ENCODE data around the gene SERPINA5. TPM values are rescaled to one million over a fixed set of nuclear protein-coding genes. Genes with fewer than 3 reads are reported as not detected.

The SERPINA5 gene
- total RNA-seq, 1 experiment from 2014 or later: not detected

GRCh38 chr14:94547726-94548125, 33.5 kb upstream of the SERPINA5 start:
- Histone ChIP-seq H3K27me3 (ENCODE audit: low read length) (no peaks in the 10 kb centered on the region), H3K9me2 (replicated peaks; ENCODE audit: insufficient read depth, low read length) (no peaks in the 10 kb centered on the region), H3K27ac (ENCODE audit: low read length) (no peak overlapping the region), H3K9ac (ENCODE audit: low read length) (no peak overlapping the region), H3K9me3 (ENCODE audit: low read length) (no peaks in the 10 kb centered on the region), H3K4me2 (ENCODE audit: low read depth, low read length, poor library complexity, severe bottlenecking) (no peak overlapping the region), H4K20me1 (ENCODE audit: insufficient read depth, low read depth, low read length) (no peaks in the 10 kb centered on the region), H3K4me1 (ENCODE audit: low read length) (no peaks in the 10 kb centered on the region), H2AFZ (ENCODE audit: low read length) (no peak overlapping the region), H3K79me2 (ENCODE audit: low read length) (no peaks in the 10 kb centered on the region), H3K4me3 (ENCODE audit: low read length) (no peak overlapping the region), H3K36me3 (ENCODE audit: insufficient read depth, low read length) (no peaks in the 10 kb centered on the region)
- no peak for DNase-seq

- Histone ChIP-seq H3K79me2 (ENCODE audit: low read length) (no peaks in the 10 kb centered on the region), H3K36me3 (ENCODE audit: insufficient read depth, low read length) (no peaks in the 10 kb centered on the region), H3K4me3 (ENCODE audit: low read length) (no peak overlapping the region), H4K20me1 (ENCODE audit: insufficient read depth, low read depth, low read length) (no peaks in the 10 kb centered on the region), H3K27ac (ENCODE audit: low read length) (no peak overlapping the region), H2AFZ (ENCODE audit: low read length) (no peak overlapping the region), H3K9me3 (ENCODE audit: low read length) (no peaks in the 10 kb centered on the region), H3K4me2 (ENCODE audit: low read depth, low read length, poor library complexity, severe bottlenecking) (no peak overlapping the region), H3K4me1 (ENCODE audit: low read length) (no peaks in the 10 kb centered on the region), H3K9ac (ENCODE audit: low read length) (no peak overlapping the region), H3K9me2 (replicated peaks; ENCODE audit: insufficient read depth, low read length) (no peaks in the 10 kb centered on the region), H3K27me3 (ENCODE audit: low read length) (no peaks in the 10 kb centered on the region)
- DNase-seq: no peak
Measured at GRCh38 chr14:94548131-94548998, 32.9 kb upstream of the SERPINA5 start.

- no peaks in the 10 kb centered on the region for H3K79me2 ChIP-seq (ENCODE audit: low read length)
- H3K9me2 ChIP-seq (replicated peaks; ENCODE audit: insufficient read depth, low read length): no peaks in the 10 kb centered on the region
- H2AFZ ChIP-seq (ENCODE audit: low read length): no peak overlapping the region
- DNase-seq: peak; percentile 92
- H3K27me3 ChIP-seq (ENCODE audit: low read length): no peaks in the 10 kb centered on the region
- no peak overlapping the region for H3K4me3 ChIP-seq (ENCODE audit: low read length)
- no peak overlapping the region for H3K4me2 ChIP-seq (ENCODE audit: low read depth, low read length, poor library complexity, severe bottlenecking)
- H3K9ac ChIP-seq (ENCODE audit: low read length): no peak overlapping the region
- no peak overlapping the region for H3K27ac ChIP-seq (ENCODE audit: low read length)
- H3K9me3 ChIP-seq (ENCODE audit: low read length): no peaks in the 10 kb centered on the region
- no peaks in the 10 kb centered on the region for H4K20me1 ChIP-seq (ENCODE audit: insufficient read depth, low read depth, low read length)
- H3K36me3 ChIP-seq (ENCODE audit: insufficient read depth, low read length): no peaks in the 10 kb centered on the region
- no peaks in the 10 kb centered on the region for H3K4me1 ChIP-seq (ENCODE audit: low read length)
Measured at GRCh38 chr14:94548999-94549985, 31.9 kb upstream of the SERPINA5 start.

GRCh38 chr14:94550041-94550440, 31.2 kb upstream of the SERPINA5 start:
- Histone ChIP-seq H2AFZ (ENCODE audit: low read length) (no peak overlapping the region), H3K36me3 (ENCODE audit: insufficient read depth, low read length) (no peaks in the 10 kb centered on the region), H3K9ac (ENCODE audit: low read length) (no peak overlapping the region), H3K4me1 (ENCODE audit: low read length) (no peaks in the 10 kb centered on the region), H3K4me2 (ENCODE audit: low read depth, low read length, poor library complexity, severe bottlenecking) (no peak overlapping the region), H3K9me2 (replicated peaks; ENCODE audit: insufficient read depth, low read length) (no peaks in the 10 kb centered on the region), H3K27me3 (ENCODE audit: low read length) (no peaks in the 10 kb centered on the region), H3K4me3 (ENCODE audit: low read length) (no peak overlapping the region), H3K9me3 (ENCODE audit: low read length) (no peaks in the 10 kb centered on the region), H4K20me1 (ENCODE audit: insufficient read depth, low read depth, low read length) (no peaks in the 10 kb centered on the region), H3K27ac (ENCODE audit: low read length) (no peak overlapping the region), H3K79me2 (ENCODE audit: low read length) (no peaks in the 10 kb centered on the region)
- DNase-seq: no peak

- Histone ChIP-seq H3K9ac (ENCODE audit: low read length) (no peak overlapping the region), H3K79me2 (ENCODE audit: low read length) (no peaks in the 10 kb centered on the region), H3K27me3 (ENCODE audit: low read length) (no peaks in the 10 kb centered on the region), H3K9me3 (ENCODE audit: low read length) (no peaks in the 10 kb centered on the region), H3K9me2 (replicated peaks; ENCODE audit: insufficient read depth, low read length) (no peaks in the 10 kb centered on the region), H3K27ac (ENCODE audit: low read length) (no peak overlapping the region), H3K4me3 (ENCODE audit: low read length) (no peak overlapping the region), H2AFZ (ENCODE audit: low read length) (no peak overlapping the region), H3K4me2 (ENCODE audit: low read depth, low read length, poor library complexity, severe bottlenecking) (no peak overlapping the region), H3K36me3 (ENCODE audit: insufficient read depth, low read length) (no peaks in the 10 kb centered on the region), H4K20me1 (ENCODE audit: insufficient read depth, low read depth, low read length) (no peaks in the 10 kb centered on the region), H3K4me1 (ENCODE audit: low read length) (no peaks in the 10 kb centered on the region)
- DNase-seq: no peak
Measured at GRCh38 chr14:94555991-94556390, 25.2 kb upstream of the SERPINA5 start.

GRCh38 chr14:94557327-94557726, 23.9 kb upstream of the SERPINA5 start:
- H3K9ac ChIP-seq (ENCODE audit: low read length): no peak overlapping the region
- H3K9me2 ChIP-seq (replicated peaks; ENCODE audit: insufficient read depth, low read length): no peaks in the 10 kb centered on the region
- H3K27me3 ChIP-seq (ENCODE audit: low read length): no peaks in the 10 kb centered on the region
- H3K9me3 ChIP-seq (ENCODE audit: low read length): no peaks in the 10 kb centered on the region
- no peak for DNase-seq
- no peak overlapping the region for H3K4me2 ChIP-seq (ENCODE audit: low read depth, low read length, poor library complexity, severe bottlenecking)
- H4K20me1 ChIP-seq (ENCODE audit: insufficient read depth, low read depth, low read length): no peaks in the 10 kb centered on the region
- no peaks in the 10 kb centered on the region for H3K79me2 ChIP-seq (ENCODE audit: low read length)
- H3K36me3 ChIP-seq (ENCODE audit: insufficient read depth, low read length): no peaks in the 10 kb centered on the region
- H3K4me3 ChIP-seq (ENCODE audit: low read length): no peak overlapping the region
- H3K27ac ChIP-seq (ENCODE audit: low read length): no peak overlapping the region
- H3K4me1 ChIP-seq (ENCODE audit: low read length): no peaks in the 10 kb centered on the region
- no peak overlapping the region for H2AFZ ChIP-seq (ENCODE audit: low read length)

- Histone ChIP-seq H3K4me1 (ENCODE audit: low read length) (no peaks in the 10 kb centered on the region), H3K36me3 (ENCODE audit: insufficient read depth, low read length) (no peaks in the 10 kb centered on the region), H4K20me1 (ENCODE audit: insufficient read depth, low read depth, low read length) (no peaks in the 10 kb centered on the region), H3K9me3 (ENCODE audit: low read length) (no peaks in the 10 kb centered on the region), H3K27me3 (ENCODE audit: low read length) (no peaks in the 10 kb centered on the region), H3K4me2 (ENCODE audit: low read depth, low read length, poor library complexity, severe bottlenecking) (no peak overlapping the region), H3K79me2 (ENCODE audit: low read length) (no peaks in the 10 kb centered on the region), H3K27ac (ENCODE audit: low read length) (no peak overlapping the region), H3K9ac (ENCODE audit: low read length) (no peak overlapping the region), H3K9me2 (replicated peaks; ENCODE audit: insufficient read depth, low read length) (no peaks in the 10 kb centered on the region), H2AFZ (ENCODE audit: low read length) (no peak overlapping the region), H3K4me3 (ENCODE audit: low read length) (no peak overlapping the region)
- no peak for DNase-seq
Measured at GRCh38 chr14:94558842-94559241, 22.4 kb upstream of the SERPINA5 start.

- Histone ChIP-seq H2AFZ (ENCODE audit: low read length) (no peak overlapping the region), H3K4me2 (ENCODE audit: low read depth, low read length, poor library complexity, severe bottlenecking) (no peak overlapping the region), H3K27me3 (ENCODE audit: low read length) (no peaks in the 10 kb centered on the region), H3K9me2 (replicated peaks; ENCODE audit: insufficient read depth, low read length) (no peaks in the 10 kb centered on the region), H3K4me3 (ENCODE audit: low read length) (no peak overlapping the region), H3K9me3 (ENCODE audit: low read length) (no peaks in the 10 kb centered on the region), H3K9ac (ENCODE audit: low read length) (no peak overlapping the region), H3K27ac (ENCODE audit: low read length) (no peak overlapping the region), H3K4me1 (ENCODE audit: low read length) (no peaks in the 10 kb centered on the region), H3K79me2 (ENCODE audit: low read length) (no peaks in the 10 kb centered on the region), H3K36me3 (ENCODE audit: insufficient read depth, low read length) (no peaks in the 10 kb centered on the region), H4K20me1 (ENCODE audit: insufficient read depth, low read depth, low read length) (no peaks in the 10 kb centered on the region)
- DNase-seq: no peak
Measured at GRCh38 chr14:94559638-94560290, 21.5 kb upstream of the SERPINA5 start.

Data from Karpas-422 (cell line).